HepG2 (cell line): Measurements from ENCODE around the gene AGPAT2.

Experiments used
- CHCHD3 ChIP-seq: sonication (generic); formaldehyde crosslinking; IDR thresholded peaks from 2 replicates; pipeline ENCODE4 v1.8.0; 2022; ENCODE audit warnings: mild to moderate bottlenecking, missing genetic modification reagents, moderate library complexity
- CHD4 ChIP-seq: fragments of 200-600 bp; sonication (generic); IDR thresholded peaks from 2 replicates; pipeline ENCODE4 v1.7.0; 2017; ENCODE audit warnings: mild to moderate bottlenecking, low read length, borderline replicate concordance
- HNF4G ChIP-seq, 2 experiments: sonication (generic) in 1 of 2; formaldehyde crosslinking in 1 of 2; IDR thresholded peaks; 2 replicates each; pipeline versions ENCODE4 v1.4.0 to v1.6.1; 2011 to 2020; ENCODE audit warnings: borderline replicate concordance in 2 of 2, low read depth in 2 of 2, mild to moderate bottlenecking in 2 of 2, low read length in 1 of 2, missing genetic modification reagents in 1 of 2, moderate library complexity in 1 of 2
- HOXA9 ChIP-seq: sonication (generic); formaldehyde crosslinking; IDR thresholded peaks from 2 replicates; pipeline ENCODE4 v1.8.1; 2022; ENCODE audit warnings: missing genetic modification reagents, mild to moderate bottlenecking, moderate library complexity, borderline replicate concordance
- MBD4 ChIP-seq: IDR thresholded peaks from 2 replicates; pipeline ENCODE4 v1.6.1; 2012; ENCODE audit warnings: low read length, inconsistent platforms, borderline replicate concordance
- POLR2A ChIP-seq, 2 experiments: IDR thresholded peaks; 2 replicates each; pipeline ENCODE4 v1.6.1; 2011; ENCODE audit warnings: low read depth in 2 of 2, low read length in 2 of 2, mild to moderate bottlenecking in 1 of 2, moderate library complexity in 1 of 2; ENCODE audit not compliant: insufficient read depth in 1 of 2
- SETDB1 ChIP-seq: sonication (generic); formaldehyde crosslinking; IDR thresholded peaks from 2 replicates; pipeline ENCODE4 v1.5.1; 2020; ENCODE audit warnings: missing genetic modification reagents, mild to moderate bottlenecking, borderline replicate concordance
- ZNF549 ChIP-seq: sonication (generic); formaldehyde crosslinking; IDR thresholded peaks from 2 replicates; pipeline ENCODE4 v1.5.0; 2020; ENCODE audit warnings: missing genetic modification reagents
- ZNF572 ChIP-seq: sonication (generic); formaldehyde crosslinking; IDR thresholded peaks from 2 replicates; pipeline ENCODE4 v1.5.1; 2020; ENCODE audit warnings: mild to moderate bottlenecking, missing genetic modification reagents
- ZNF660 ChIP-seq: sonication (generic); formaldehyde crosslinking; IDR thresholded peaks from 2 replicates; pipeline ENCODE4 v1.5.1; 2020; ENCODE audit warnings: mild to moderate bottlenecking, low read depth, missing genetic modification reagents, borderline replicate concordance
- TF ChIP-seq, protein P1 (sequence below): sonication (generic); formaldehyde crosslinking; IDR thresholded peaks from 2 replicates; pipeline ENCODE4 v1.8.1; 2022; ENCODE audit warnings: low read depth, mild to moderate bottlenecking, missing genetic modification reagents
- TF ChIP-seq, protein P2 (sequence below): sonication (generic); formaldehyde crosslinking; IDR thresholded peaks from 2 replicates; pipeline ENCODE4 v1.5.0; 2020; ENCODE audit warnings: mild to moderate bottlenecking, missing genetic modification reagents, moderate library complexity
- TF ChIP-seq, protein P3 (sequence below): sonication (generic); formaldehyde crosslinking; IDR thresholded peaks from 2 replicates; pipeline ENCODE4 v1.4.0; 2020; ENCODE audit warnings: missing genetic modification reagents

DNA sequence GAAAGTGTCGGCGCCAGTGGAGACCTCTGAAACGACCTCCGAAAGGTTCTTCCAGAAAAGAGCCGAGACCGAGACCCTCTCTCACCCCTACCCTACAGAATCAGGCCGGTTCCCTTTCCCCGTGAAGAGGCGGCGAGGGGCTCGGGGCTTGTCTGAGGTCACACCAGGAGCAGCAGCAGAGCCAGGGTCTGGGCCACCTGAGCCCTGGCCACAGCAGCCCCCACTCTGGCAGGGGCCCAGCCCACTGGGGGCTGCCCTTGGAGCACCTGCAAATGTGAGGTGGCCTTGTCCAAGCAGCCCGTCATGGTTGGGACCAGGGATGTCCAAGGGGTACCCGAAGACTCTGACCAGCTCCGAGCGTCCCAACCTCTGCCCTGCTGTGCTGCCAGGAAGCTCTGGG lies 9.2 kb downstream of the AGPAT2 start:
- TF ChIP-seq SETDB1 (CRISPR knock-in tag) (no peak), HNF4G (IDR thresholded peaks at IDR 0.05; ENCODE audit: borderline replicate concordance, low read depth, low read length) (no peak), HNF4G (CRISPR knock-in tag; IDR thresholded peaks at IDR 0.05; ENCODE audit: borderline replicate concordance, low read depth) (no peak), MBD4 (no peak), POLR2A (IDR thresholded peaks at IDR 0.05; ENCODE audit: insufficient read depth in 1 of 2, low read depth in 2 of 2, low read length in 2 of 2) (no peak), CHD4 (no peak), ZNF572 (CRISPR knock-in tag) (no peak), ZNF549 (no peak), CHCHD3 (CRISPR knock-in tag) (no peak), ZNF660 (CRISPR knock-in tag) (no peak), HOXA9 (CRISPR knock-in tag) (no peak)
- TF ChIP-seq, protein P1, sequence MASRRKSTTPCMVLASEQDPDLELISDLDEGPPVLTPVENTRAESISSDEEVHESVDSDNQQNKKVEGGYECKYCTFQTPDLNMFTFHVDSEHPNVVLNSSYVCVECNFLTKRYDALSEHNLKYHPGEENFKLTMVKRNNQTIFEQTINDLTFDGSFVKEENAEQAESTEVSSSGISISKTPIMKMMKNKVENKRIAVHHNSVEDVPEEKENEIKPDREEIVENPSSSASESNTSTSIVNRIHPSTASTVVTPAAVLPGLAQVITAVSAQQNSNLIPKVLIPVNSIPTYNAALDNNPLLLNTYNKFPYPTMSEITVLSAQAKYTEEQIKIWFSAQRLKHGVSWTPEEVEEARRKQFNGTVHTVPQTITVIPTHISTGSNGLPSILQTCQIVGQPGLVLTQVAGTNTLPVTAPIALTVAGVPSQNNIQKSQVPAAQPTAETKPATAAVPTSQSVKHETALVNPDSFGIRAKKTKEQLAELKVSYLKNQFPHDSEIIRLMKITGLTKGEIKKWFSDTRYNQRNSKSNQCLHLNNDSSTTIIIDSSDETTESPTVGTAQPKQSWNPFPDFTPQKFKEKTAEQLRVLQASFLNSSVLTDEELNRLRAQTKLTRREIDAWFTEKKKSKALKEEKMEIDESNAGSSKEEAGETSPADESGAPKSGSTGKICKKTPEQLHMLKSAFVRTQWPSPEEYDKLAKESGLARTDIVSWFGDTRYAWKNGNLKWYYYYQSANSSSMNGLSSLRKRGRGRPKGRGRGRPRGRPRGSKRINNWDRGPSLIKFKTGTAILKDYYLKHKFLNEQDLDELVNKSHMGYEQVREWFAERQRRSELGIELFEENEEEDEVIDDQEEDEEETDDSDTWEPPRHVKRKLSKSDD (CRISPR knock-in tag): no peak
- TF ChIP-seq, protein P2, sequence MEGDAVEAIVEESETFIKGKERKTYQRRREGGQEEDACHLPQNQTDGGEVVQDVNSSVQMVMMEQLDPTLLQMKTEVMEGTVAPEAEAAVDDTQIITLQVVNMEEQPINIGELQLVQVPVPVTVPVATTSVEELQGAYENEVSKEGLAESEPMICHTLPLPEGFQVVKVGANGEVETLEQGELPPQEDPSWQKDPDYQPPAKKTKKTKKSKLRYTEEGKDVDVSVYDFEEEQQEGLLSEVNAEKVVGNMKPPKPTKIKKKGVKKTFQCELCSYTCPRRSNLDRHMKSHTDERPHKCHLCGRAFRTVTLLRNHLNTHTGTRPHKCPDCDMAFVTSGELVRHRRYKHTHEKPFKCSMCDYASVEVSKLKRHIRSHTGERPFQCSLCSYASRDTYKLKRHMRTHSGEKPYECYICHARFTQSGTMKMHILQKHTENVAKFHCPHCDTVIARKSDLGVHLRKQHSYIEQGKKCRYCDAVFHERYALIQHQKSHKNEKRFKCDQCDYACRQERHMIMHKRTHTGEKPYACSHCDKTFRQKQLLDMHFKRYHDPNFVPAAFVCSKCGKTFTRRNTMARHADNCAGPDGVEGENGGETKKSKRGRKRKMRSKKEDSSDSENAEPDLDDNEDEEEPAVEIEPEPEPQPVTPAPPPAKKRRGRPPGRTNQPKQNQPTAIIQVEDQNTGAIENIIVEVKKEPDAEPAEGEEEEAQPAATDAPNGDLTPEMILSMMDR (CRISPR knock-in tag): no peak
- TF ChIP-seq, protein P3, sequence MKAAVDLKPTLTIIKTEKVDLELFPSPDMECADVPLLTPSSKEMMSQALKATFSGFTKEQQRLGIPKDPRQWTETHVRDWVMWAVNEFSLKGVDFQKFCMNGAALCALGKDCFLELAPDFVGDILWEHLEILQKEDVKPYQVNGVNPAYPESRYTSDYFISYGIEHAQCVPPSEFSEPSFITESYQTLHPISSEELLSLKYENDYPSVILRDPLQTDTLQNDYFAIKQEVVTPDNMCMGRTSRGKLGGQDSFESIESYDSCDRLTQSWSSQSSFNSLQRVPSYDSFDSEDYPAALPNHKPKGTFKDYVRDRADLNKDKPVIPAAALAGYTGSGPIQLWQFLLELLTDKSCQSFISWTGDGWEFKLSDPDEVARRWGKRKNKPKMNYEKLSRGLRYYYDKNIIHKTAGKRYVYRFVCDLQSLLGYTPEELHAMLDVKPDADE (CRISPR knock-in tag): no peak
